ENCODE measurements around the gene CDC40. TPM values are rescaled to one million over a fixed set of nuclear protein-coding genes. Genes with fewer than 3 reads are reported as not detected.
"Not testable (repeated sequence)": the region's sequence is repeated elsewhere in the genome, so short reads cannot be mapped to it uniquely, and the experiment has no call there.

The CDC40 gene
- total RNA-seq, 2 donors from 2014 or later: 17.7 to 18.3 TPM

- intact Hi-C loops (cut with DNase I, micrococcal nuclease): no loop called here
- DNase-seq (no peak), ATAC-seq (no peak)
Measured at GRCh38 chr6:110195639-110196038, 15.4 kb downstream of the CDC40 start.

- DNase-seq (no peak), ATAC-seq (no peak)
- intact Hi-C loops (cut with DNase I, micrococcal nuclease): no loop called here
Measured at GRCh38 chr6:110196874-110197273, 16.6 kb downstream of the CDC40 start.

DNA sequence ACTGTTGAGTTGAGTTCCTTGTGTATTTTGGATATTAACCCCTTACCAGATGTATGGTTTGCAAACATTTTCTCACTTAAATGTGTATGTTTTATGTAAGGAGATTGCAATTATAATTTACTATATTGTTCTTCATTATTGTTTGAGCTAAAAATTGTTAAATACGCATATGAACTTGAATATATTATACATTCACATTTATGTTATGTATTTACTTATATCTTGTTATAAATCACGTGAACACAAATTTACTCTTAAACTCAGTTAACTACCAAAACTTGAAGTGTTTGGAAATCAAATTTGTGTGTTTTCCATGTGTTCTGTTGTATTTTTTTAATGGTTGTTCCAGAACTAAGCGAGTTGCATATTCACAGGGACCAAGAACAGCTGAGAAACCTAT is 18.3 kb downstream of the CDC40 start:
- DNase-seq (no peak), ATAC-seq (no peak)
- intact Hi-C loops (cut with DNase I, micrococcal nuclease): no loop called here

DNA sequence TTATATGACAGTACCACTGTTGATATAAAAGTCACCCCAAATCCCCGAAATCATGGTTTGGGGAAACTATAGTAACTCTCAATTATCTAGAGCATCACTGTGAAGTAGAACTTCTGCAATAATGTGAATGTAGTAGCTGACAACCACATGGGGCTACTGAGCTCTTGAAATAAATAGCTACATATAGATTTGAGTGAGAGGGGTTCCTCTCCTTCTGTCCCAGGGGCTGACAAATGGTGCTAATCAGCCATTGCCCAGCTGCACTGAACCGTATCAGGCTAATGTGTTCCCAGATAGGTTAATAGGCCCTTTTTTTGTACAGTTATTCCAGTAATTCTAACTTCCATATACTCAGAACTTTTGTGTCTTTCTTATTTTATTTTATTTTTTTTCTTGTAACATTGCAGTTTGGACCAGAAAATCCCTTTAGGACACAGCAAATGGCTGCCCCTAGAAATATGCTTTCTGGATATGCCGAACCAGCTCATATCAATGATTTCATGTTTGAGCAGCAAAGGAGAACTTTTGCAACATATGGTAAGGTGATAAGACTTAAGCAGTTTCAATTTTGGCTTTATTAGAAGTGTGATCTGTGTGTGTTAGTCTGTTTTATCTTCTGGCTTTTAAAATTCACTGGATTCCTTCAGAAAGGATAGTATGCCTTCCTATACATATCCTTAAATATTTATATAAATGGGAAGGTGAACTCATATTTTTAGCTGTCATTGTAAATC is 21.1 kb downstream of the CDC40 start:
- DNase-seq (no peak), ATAC-seq (no peak)
- intact Hi-C loops (cut with DNase I, micrococcal nuclease): no loop called here

- intact Hi-C loops (cut with DNase I, micrococcal nuclease): no loop called here
- no peak for ATAC-seq
- no peak for DNase-seq
Measured at GRCh38 chr6:110207652-110208051, 27.4 kb downstream of the CDC40 start.

DNA sequence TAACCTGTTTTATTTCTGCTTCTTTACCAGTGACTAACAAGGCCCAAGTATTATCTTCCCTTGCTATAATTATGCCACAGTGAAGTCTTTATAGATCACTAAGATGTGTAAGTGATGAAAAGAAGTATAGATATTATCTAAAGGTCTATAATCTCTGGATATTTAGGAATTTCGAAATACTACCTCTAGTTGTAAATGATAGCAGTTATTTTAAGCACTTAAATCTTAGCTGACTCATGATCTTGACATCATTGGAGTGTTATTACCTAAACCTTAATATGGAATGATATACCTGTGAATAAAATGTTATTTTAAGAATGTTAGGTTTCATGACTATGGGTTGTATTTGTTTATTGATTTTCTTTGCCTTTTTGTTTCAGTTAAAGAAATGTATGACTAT is 31.5 kb downstream of the CDC40 start:
- no peak for DNase-seq
- intact Hi-C loops (cut with DNase I, micrococcal nuclease): no loop called here
- no peak for ATAC-seq

DNA sequence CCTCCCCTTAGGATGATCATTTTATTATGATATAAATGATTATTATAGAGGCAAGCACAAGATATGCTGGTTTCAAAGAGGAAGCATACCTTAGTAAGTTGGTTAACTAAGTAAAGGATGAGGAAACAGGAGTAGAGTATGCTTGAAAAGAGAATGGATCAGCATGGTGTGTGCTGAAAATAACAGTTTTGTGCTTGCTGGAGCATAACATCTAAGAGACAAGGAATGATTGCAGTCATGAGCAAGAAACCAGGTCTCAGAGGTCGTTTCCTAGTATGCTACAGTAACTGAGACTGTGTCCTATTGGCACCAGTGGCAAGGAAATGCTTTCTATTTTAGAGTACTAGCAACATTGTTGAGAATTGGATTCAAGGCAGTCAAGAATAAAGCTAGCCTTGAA is 34.1 kb downstream of the CDC40 start:
- ATAC-seq: no peak
- DNase-seq: no peak
- intact Hi-C loops (cut with DNase I, micrococcal nuclease): no loop called here

- no peak for ATAC-seq
- no peak for DNase-seq
- intact Hi-C loops (cut with DNase I, micrococcal nuclease): no loop called here
Measured at GRCh38 chr6:110216140-110216539, 35.9 kb downstream of the CDC40 start.

- intact Hi-C loops (cut with DNase I, micrococcal nuclease): no loop called here
- no peak for ATAC-seq
Measured at GRCh38 chr6:110217266-110217665, 37.0 kb downstream of the CDC40 start.

GRCh38 chr6:110221738-110222137 is 41.5 kb downstream of the CDC40 start:
- ATAC-seq (no peak), DNase-seq (no peak)
- intact Hi-C loops (cut with DNase I, micrococcal nuclease): no loop called here

More at GRCh38 chr6:110217266-110217665, 37.0 kb downstream of the CDC40 start:
- DNase-seq: no peak

DNA sequence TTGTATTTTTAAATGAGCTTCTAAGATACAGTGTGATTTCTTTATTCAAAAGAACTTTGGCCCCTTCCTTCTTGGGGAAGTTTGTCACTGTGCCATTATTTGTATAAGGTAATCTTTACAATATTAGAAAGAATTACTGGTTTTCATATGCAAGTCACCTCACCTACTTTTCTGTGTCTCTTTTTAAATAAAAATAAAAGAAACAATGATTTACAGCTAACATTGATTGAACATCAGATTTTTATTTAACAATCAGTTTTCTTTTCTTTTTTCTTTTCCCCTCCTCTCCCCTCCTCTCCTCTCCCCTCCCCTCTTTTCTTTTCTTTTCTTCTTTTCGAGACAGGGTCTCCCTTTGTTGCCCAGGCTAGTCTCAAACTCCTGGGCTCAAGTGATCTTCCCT is 46.0 kb downstream of the CDC40 start:
- peak; percentile 80 for ATAC-seq
- intact Hi-C loops (cut with DNase I, micrococcal nuclease): no loop called here
- no peak for DNase-seq

DNA sequence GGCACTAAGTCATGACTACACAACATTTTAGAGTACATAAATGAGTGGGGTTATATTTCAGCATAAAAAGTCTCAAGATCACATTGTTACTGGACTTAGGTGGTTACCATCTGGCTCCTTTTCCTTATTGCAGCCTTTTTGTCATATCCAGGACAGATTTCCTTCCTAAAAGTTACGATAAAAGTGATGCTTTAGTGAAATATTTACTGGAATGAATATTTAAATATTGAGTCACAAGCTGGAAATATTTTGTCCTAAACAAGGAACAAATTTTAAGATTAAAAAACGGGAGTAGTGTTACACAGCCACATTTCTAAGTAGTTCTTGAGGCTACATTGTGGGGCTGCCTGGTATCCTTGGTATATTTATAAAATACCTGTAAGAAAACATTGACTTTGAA is 52.2 kb downstream of the CDC40 start:
- ATAC-seq: no peak

GRCh38 chr6:110233770-110234374 is 53.6 kb downstream of the CDC40 start:
- ATAC-seq (no peak), DNase-seq (no peak)
- intact Hi-C loops (cut with DNase I, micrococcal nuclease): no loop called here

More for the DNA sequence above, 52.2 kb downstream of the CDC40 start:
- intact Hi-C loops (cut with DNase I, micrococcal nuclease): no loop called here
- DNase-seq: no peak

GRCh38 chr6:110236007-110236406 is 55.8 kb downstream of the CDC40 start:
- intact Hi-C loops (cut with DNase I, micrococcal nuclease); ATAC-seq; DNase-seq: not testable (repeated sequence)

- ATAC-seq (no peak), DNase-seq (no peak)
- intact Hi-C loops (cut with DNase I, micrococcal nuclease): no loop called here
Measured at GRCh38 chr6:110239526-110240274, 59.5 kb downstream of the CDC40 start.

- DNase-seq; ATAC-seq; intact Hi-C loops (cut with DNase I, micrococcal nuclease): not testable (repeated sequence)
Measured at GRCh38 chr6:110244621-110245020, 64.4 kb downstream of the CDC40 start.

DNA sequence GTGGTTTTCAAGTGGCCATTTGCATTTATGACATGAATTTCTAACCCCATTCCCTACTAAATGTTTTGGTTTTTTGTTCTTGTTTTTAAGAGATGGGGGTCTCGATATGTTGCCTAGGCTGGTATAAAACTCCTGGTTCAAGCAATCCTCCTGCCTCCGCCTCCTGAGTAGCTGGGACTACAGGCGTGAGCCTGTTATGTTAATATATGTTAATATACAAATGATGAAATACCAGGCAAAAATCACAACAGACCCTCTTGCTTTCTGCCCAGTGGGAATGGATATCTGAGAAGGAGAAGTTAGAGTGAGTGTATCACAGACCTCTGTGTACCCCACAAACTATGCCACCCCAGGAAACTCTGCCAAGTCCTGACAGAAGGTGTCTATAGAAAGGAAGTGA is 66.2 kb downstream of the CDC40 start:
- no peak for ATAC-seq
- intact Hi-C loops (cut with DNase I, micrococcal nuclease): no loop called here
- no peak for DNase-seq

DNA sequence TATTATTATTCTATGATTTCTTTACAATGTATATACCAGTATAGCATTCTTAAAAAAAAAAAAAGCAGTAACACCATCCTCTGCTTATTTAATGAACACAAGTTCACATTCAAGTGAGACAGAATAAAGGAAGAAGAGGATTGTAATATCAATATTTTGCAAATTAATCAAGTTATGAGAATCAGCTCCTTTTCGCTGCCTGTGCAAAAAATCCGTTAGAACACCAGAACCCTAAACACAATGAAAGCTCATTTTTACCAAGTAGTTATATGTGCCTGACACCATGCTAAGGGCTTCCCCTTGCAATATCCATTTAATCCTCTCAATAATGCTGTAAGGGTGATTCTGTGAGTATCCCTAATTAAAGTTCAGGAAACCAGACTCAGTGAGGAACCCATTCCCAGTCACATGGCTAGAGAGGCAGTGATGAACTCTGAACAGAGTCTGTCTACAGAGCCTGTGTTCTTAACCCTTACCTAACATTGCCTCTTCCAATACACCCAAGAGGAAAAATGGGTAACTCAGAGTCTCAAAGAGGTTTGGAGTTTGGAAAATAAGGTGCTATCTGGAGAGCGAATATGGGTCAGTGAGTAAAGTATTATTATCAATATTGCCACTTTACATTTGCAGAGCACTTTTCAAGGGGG is 66.8 kb downstream of the CDC40 start:
- ATAC-seq: no peak

DNA sequence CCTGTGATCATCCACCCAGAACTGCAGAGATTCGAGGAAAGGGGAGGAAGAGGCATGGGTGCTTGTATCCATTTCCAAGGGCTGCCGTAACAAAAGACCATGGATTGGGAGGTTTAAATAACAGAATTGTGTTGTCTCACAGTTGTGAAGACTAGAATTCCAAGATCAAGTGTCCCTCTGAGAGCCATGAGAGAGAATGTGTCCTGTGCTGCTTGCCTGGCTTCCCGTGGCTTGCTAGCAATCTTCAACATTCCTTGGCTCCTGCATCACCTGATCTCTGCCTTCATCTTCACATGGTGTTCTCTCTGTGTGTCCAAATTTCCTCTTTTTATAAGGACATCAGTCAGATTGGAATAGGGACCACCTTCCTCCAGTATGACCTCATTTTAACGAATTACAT is 69.8 kb downstream of the CDC40 start:
- intact Hi-C loops (cut with DNase I, micrococcal nuclease): no loop called here
- ATAC-seq: no peak
- DNase-seq: no peak

More for the DNA sequence above, 66.8 kb downstream of the CDC40 start:
- no peak for DNase-seq
- intact Hi-C loops (cut with DNase I, micrococcal nuclease): no loop called here

- DNase-seq (no peak), ATAC-seq (peak; percentile 42)
- intact Hi-C loops (cut with DNase I, micrococcal nuclease): no loop called here
Measured at GRCh38 chr6:110250838-110251237, 70.6 kb downstream of the CDC40 start.

Data from left colon (tissue), 2 donors.